PC-9 (cell line): ENCODE data around the gene ACTN1. TPM values are rescaled to one million over a fixed set of nuclear protein-coding genes. Genes with fewer than 3 reads are reported as not detected.

Source experiments
- BruUV-seq: library from RNA; stranded (reverse); fragments of 400-500 nt; replicated peaks from 2 replicates; lab custom pipeline; 2021; lab: Mats Ljungman, UMichigan
- CTCF ChIA-PET: fragments of 300-600 bp; sonication (Branson Sonifier 250); formaldehyde crosslinking; loops from one replicate; lab custom pipeline; 2022; ENCODE audit warnings: antibody characterized with exemption; lab: Charles Lee
- POLR2A ChIA-PET: fragments of 300-600 bp; sonication (Branson Sonifier 250); formaldehyde crosslinking; loops from one replicate; lab custom pipeline; 2022; ENCODE audit warnings: antibody characterized with exemption; ENCODE audit not compliant: unreplicated experiment; lab: Charles Lee
- DNase-seq, 2 experiments: peaks; one replicate each; pipeline versions ENCODE4 v3.0.0 to v3.0.0-alpha.2; 2015 to 2022; ENCODE audit warnings: mixed read lengths in 1 of 2
- H2AFZ ChIP-seq: fragments of 200-600 bp; sonication (generic); 2 replicates; pipeline ENCODE4 v1.8.1; 2017; ENCODE audit warnings: antibody characterized with exemption
- H3F3A ChIP-seq: fragments of 200-600 bp; sonication (generic); 2 replicates; pipeline ENCODE4 v1.8.1; 2017; ENCODE audit warnings: antibody characterized with exemption, mild to moderate bottlenecking, low read depth; ENCODE audit not compliant: insufficient read depth
- H3K27ac ChIP-seq: fragments of 200-600 bp; sonication (generic); 2 replicates; pipeline ENCODE4 v1.6.1; 2016; ENCODE audit warnings: mixed run types
- H3K27me3 ChIP-seq: fragments of 200-600 bp; sonication (generic); 2 replicates; pipeline ENCODE4 v1.6.1; 2016; ENCODE audit warnings: low read depth, mixed run types; ENCODE audit not compliant: insufficient read depth
- H3K36me3 ChIP-seq: fragments of 200-600 bp; sonication (generic); 2 replicates; pipeline ENCODE4 v1.6.1; 2016; ENCODE audit warnings: low read depth, mixed run types
- H3K4me1 ChIP-seq: fragments of 200-600 bp; sonication (generic); replicated peaks from 2 replicates; pipeline ENCODE4 v1.6.1; 2016; ENCODE audit warnings: mixed run types; ENCODE audit not compliant: insufficient read depth
- H3K4me2 ChIP-seq: fragments of 200-600 bp; sonication (generic); 2 replicates; pipeline ENCODE4 v1.6.1; 2017; ENCODE audit warnings: mixed run types
- H3K4me3 ChIP-seq: fragments of 200-600 bp; sonication (generic); 2 replicates; pipeline ENCODE4 v1.6.1; 2016; ENCODE audit warnings: mixed run types
- H3K79me2 ChIP-seq: fragments of 200-600 bp; sonication (generic); 2 replicates; pipeline ENCODE4 v1.6.1; 2017; ENCODE audit warnings: low read depth, mixed run types
- H3K9me2 ChIP-seq: fragments of 200-600 bp; sonication (generic); 2 replicates; pipeline ENCODE4 v1.8.1; 2017; ENCODE audit warnings: mild to moderate bottlenecking; ENCODE audit not compliant: insufficient read depth
- H3K9me3 ChIP-seq: fragments of 200-600 bp; sonication (generic); 2 replicates; pipeline ENCODE4 v1.8.1; 2016; ENCODE audit warnings: low read depth; ENCODE audit not compliant: insufficient read depth
- H4K20me1 ChIP-seq: fragments of 200-600 bp; sonication (generic); 2 replicates; pipeline ENCODE4 v1.8.1; 2017; ENCODE audit not compliant: insufficient read depth
- CTCF ChIP-seq: fragments of 200-600 bp; sonication (generic); conservative IDR thresholded peaks from 2 replicates; pipeline ENCODE4 v1.6.1; 2017; ENCODE audit warnings: mixed run types, antibody characterized with exemption, mild to moderate bottlenecking, moderate library complexity
- EZH2 ChIP-seq: fragments of 200-600 bp; sonication (generic); IDR thresholded peaks from 2 replicates; pipeline ENCODE4 v1.8.0; 2017; ENCODE audit warnings: antibody characterized with exemption, low read depth
- intact Hi-C: fragments of 100-400 bp; cut with micrococcal nuclease; formaldehyde crosslinking; loops from one replicate; pipeline ENCODE4 v1.10.0; 2022; ENCODE audit not compliant: unreplicated experiment
- total RNA-seq: library from RNA; stranded (reverse); gene quantifications from 2 replicates; pipeline ENCODE4 v1.2.3, GENCODE V29; 2021

The ACTN1 gene
- total RNA-seq, 1 experiment from 2014 or later, result 314 TPM

DNA sequence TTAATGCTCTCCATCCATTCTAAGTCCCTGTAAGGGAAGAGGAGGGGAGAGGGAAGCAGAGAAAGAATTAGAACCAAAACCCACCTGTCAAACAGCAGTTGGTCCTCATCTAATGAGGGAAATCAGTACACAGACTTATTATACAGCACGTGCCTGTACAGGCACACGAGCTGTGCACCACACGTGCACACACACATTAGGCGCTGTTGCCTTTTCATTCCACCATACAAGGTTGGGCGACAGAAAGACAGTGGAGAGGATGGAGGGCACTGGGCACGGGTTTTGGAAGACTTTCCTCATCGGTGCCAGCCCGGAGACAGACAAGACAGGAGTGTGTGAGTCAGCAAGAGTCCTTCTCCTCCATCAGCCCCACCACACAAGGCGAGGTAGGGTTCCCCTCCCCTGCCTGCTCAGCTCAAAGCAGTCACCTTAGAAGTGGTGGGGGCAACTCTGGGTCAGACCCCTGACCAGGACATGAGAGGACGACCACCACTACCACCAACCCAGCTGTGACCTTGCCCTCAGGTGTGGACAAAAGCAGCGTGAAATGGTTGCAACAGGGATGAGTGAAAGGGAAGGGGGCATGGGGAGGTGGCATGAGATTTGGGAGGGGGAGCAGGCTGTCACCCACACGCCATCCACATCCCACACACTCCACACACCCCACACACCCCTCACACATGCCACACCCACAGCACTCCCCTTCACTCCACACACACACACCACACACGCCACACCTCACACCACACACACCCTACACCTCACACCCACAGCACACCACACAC is 80.7 kb downstream of the ACTN1 start:
- TF ChIP-seq CTCF, result no peak
- TF ChIP-seq EZH2, result no peak
- no peaks in the 10 kb centered on the region for H3K4me1 ChIP-seq
- intact Hi-C loops, result no loop called here
- no peak overlapping the region for H3K27ac ChIP-seq
- ChIA-PET CTCF (no interaction called here), POLR2A (no interaction called here)
- no TSS peak for BruUV-seq
- DNase-seq, result no peak
- H3K9me2 ChIP-seq, result no peaks in the 10 kb centered on the region
- no peak overlapping the region for H3K4me3 ChIP-seq
- no peaks in the 10 kb centered on the region for H3K27me3 ChIP-seq
- H3K9me3 ChIP-seq, result no peaks in the 10 kb centered on the region
- H3K36me3 ChIP-seq, result peaks cover 61% of the 10 kb centered on the region
- H3F3A ChIP-seq, result peaks cover 20% of the 10 kb centered on the region; the same call in 1 of the 2 replicates
- H3K4me2 ChIP-seq, result no peak overlapping the region
- H3K79me2 ChIP-seq, result no peaks in the 10 kb centered on the region
- no peak overlapping the region for H2AFZ ChIP-seq
- H4K20me1 ChIP-seq, result peaks cover 20% of the 10 kb centered on the region

DNA sequence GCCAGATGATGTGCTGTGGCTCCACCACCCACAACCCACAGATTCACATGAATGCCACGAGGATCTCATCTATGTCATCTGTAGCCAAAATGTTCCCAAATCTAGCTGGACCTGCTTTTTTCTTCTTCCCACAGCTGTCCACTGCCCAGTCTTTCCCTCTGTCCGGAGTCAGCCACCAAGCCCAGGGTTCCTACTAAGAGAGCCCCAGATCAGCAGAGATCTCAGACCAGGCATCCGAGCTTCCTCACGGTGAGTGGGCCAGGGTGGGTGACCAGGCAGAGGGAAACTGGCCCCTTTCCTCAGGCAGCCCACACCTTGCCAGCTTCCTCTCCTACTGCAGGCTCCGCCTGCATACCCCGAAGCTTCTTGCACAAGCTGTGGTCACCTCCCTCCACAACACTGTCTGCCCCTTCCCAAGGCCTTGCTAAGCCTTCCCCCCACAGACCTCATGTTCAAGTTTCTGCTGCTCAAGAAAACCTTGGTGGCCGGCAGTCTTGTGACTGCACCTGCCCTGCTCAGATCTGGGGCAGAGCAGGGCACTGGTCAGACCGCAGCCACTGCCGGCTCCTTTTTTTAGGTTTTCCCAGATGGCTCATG is 81.4 kb downstream of the ACTN1 start:
- no peak overlapping the region for H3K4me3 ChIP-seq
- peaks cover 20% of the 10 kb centered on the region for H4K20me1 ChIP-seq
- no peak for TF ChIP-seq CTCF
- no peak for TF ChIP-seq EZH2
- intact Hi-C loops, result no loop called here
- no peaks in the 10 kb centered on the region for H3K9me2 ChIP-seq
- no TSS peak for BruUV-seq
- POLR2A ChIA-PET, result no interaction called here
- H3K9me3 ChIP-seq, result no peaks in the 10 kb centered on the region
- no peaks in the 10 kb centered on the region for H3K79me2 ChIP-seq
- H2AFZ ChIP-seq, result no peak overlapping the region
- no peak overlapping the region for H3K4me2 ChIP-seq
- H3K27me3 ChIP-seq, result no peaks in the 10 kb centered on the region
- H3K4me1 ChIP-seq, result no peaks in the 10 kb centered on the region
- H3K36me3 ChIP-seq, result peaks cover 60% of the 10 kb centered on the region
- CTCF ChIA-PET, result no interaction called here
- DNase-seq, result no peak
- no peak overlapping the region for H3K27ac ChIP-seq
- H3F3A ChIP-seq, result peaks cover 19% of the 10 kb centered on the region; the same call in 1 of the 2 replicates

DNA sequence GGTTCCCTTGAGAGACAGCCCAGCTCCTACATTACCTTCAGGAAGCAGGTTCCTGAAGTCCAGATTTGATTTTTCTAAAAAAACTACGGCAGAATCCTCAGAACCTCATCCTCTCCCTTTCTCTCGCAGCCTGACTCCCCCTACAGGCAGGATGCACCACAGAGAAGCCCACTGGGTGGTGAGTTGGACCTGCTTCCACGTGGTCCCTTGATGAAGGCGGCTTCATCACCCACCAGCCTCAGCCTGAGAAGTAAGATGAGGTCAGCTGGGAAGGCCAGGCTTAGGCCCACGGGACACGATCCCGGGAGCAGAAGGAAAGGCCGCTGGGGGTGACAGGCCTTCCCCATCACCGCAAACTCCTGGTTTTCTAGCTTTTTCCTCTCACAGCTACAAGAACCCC is 83.0 kb downstream of the ACTN1 start:
- peaks cover 14% of the 10 kb centered on the region for H4K20me1 ChIP-seq
- intact Hi-C loops, result no loop called here
- H3F3A ChIP-seq, result peaks cover 19% of the 10 kb centered on the region; the same call in 1 of the 2 replicates
- no peaks in the 10 kb centered on the region for H3K4me1 ChIP-seq
- no peaks in the 10 kb centered on the region for H3K27me3 ChIP-seq
- CTCF ChIA-PET, result no interaction called here
- TF ChIP-seq CTCF (no peak; the same call in 1 of the 2 replicates), EZH2 (no peak)
- no TSS peak for BruUV-seq
- H3K4me2 ChIP-seq, result no peak overlapping the region
- H2AFZ ChIP-seq, result no peak overlapping the region
- DNase-seq, result no peak
- H3K36me3 ChIP-seq, result peaks cover 52% of the 10 kb centered on the region
- no peaks in the 10 kb centered on the region for H3K9me3 ChIP-seq
- no peaks in the 10 kb centered on the region for H3K79me2 ChIP-seq
- no peaks in the 10 kb centered on the region for H3K9me2 ChIP-seq
- no peak overlapping the region for H3K27ac ChIP-seq
- H3K4me3 ChIP-seq, result no peak overlapping the region
- POLR2A ChIA-PET, result no interaction called here
